ENCODE results near the gene CCDC85A. TPM values are rescaled to one million over a fixed set of nuclear protein-coding genes. Genes with fewer than 3 reads are reported as not detected.
"Not testable (repeated sequence)": the region's sequence is repeated elsewhere in the genome, so short reads cannot be mapped to it uniquely, and the experiment has no call there.

CCDC85A gene
- total and polyA plus RNA-seq, 2 of the 8 experiments (the other 6 are each of a cell fraction or from before 2014, with no cell fraction given) = 0.20 TPM; not detected in 1

DNA sequence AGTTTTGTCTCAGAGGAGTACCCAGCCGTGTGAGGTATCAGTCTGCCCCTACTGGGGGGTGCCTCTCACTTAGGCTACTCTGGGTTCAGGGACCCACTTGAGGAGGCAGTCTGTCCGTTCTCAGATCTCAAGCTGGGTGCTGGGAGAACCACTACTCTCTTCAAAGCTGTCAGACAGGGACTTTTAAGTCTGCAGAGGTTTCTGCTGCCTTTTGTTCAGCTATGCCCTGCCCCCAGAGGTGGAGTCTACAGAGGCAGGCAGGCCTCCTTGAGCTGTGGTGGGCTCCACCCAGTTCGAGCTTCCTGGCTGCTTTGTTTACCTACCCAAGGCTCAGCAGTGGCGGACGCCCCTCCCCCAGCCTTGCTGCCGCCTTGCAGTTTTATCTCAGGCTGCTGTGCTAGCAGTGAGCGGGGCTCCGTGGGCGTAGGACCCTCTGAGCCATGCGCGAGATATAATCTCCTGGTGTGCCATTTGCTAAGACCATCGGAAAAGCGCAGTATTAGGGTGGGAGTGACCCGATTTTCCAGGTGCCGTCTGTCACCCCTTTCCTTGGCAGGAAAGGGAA lies 41.2 kb upstream of the CCDC85A start:
- POLR2A ChIA-PET (ENCODE audit: partially characterized antibody); H3K4me3 ChIP-seq (ENCODE audit: extremely low read depth in 1 of 4, insufficient read depth in 2 of 4, low read depth in 3 of 4, low read length in 4 of 4); H4K20me1 ChIP-seq (replicated peaks in 1 of 2; ENCODE audit: control insufficient read depth in 1 of 2, insufficient read depth in 2 of 2, low read length in 2 of 2); H4K5ac ChIP-seq (ENCODE audit: insufficient read length, low read depth, low read length); H3K18ac ChIP-seq (ENCODE audit: extremely low read depth, low read length); H3K14ac ChIP-seq (ENCODE audit: insufficient read length); H2AK5ac ChIP-seq (ENCODE audit: low read depth, low read length); H3K9ac ChIP-seq (replicated peaks in 1 of 4; ENCODE audit: extremely low read depth in 1 of 4, low read depth in 3 of 4, low read length in 3 of 4); H2BK15ac ChIP-seq (ENCODE audit: low read length); H2BK120ac ChIP-seq (replicated peaks; ENCODE audit: low read depth, low read length); H3K23me2 ChIP-seq (ENCODE audit: low read depth, low read length); H4K8ac ChIP-seq (ENCODE audit: extremely low read depth, insufficient read depth, low read length); H3K79me2 ChIP-seq (ENCODE audit: control insufficient read depth in 1 of 2, insufficient read depth in 2 of 2, low read length in 2 of 2); H3K4me1 ChIP-seq (replicated peaks in 1 of 4; ENCODE audit: control insufficient read depth in 3 of 4, insufficient read depth in 4 of 4, low read length in 3 of 4); H3K4ac ChIP-seq (replicated peaks; ENCODE audit: insufficient read length, low read depth, low read length); H3K56ac ChIP-seq (replicated peaks; ENCODE audit: insufficient read length, low read depth, low read length); H4K91ac ChIP-seq (replicated peaks; ENCODE audit: insufficient read length, low read length); H2AFZ ChIP-seq (ENCODE audit: low read length); H3K79me1 ChIP-seq (ENCODE audit: low read depth, low read length); H3K27ac ChIP-seq (ENCODE audit: low read depth, low read length); H2BK20ac ChIP-seq (ENCODE audit: low read length); H3K4me2 ChIP-seq (ENCODE audit: insufficient read depth in 1 of 2, low read depth in 2 of 2, low read length in 2 of 2); FAIRE-seq; H2BK12ac ChIP-seq (ENCODE audit: low read depth, low read length); H3K27me3 ChIP-seq (replicated peaks in 1 of 4; ENCODE audit: control insufficient read depth in 3 of 4, extremely low read depth in 1 of 4, insufficient read depth in 3 of 4, low read length in 3 of 4); H3K9me3 ChIP-seq (ENCODE audit: insufficient read depth in 2 of 2, low read depth in 1 of 2, low read length in 1 of 2); H3K23ac ChIP-seq (ENCODE audit: insufficient read length); DNase-seq (ENCODE audit: low read depth in 1 of 2, low spot score in 2 of 2); H2BK5ac ChIP-seq (ENCODE audit: low read depth, low read length): not testable (repeated sequence)
- H3K36me3 ChIP-seq (ENCODE audit: control insufficient read depth in 2 of 4, insufficient read depth in 4 of 4, low read length in 3 of 4) = peaks cover 0 to 13% (median 0%) of the 10 kb centered on the region in 4 experiments; a peak in 1 of 8 replicates
- 93% methylated on average over 15 of the region's 15 CpGs; no CpG with 5 or more reads in 1 of the 2 experiments for WGBS, 2 experiments (ENCODE audit: extremely low coverage in 1 of 2, insufficient coverage in 1 of 2, insufficient read length in 1 of 2, insufficient replicate concordance in 2 of 2, low coverage in 1 of 2, low lambda C conversion rate in 2 of 2, missing lambda C conversion rate in 1 of 2)
- CTCF ChIA-PET (ENCODE audit: partially characterized antibody) = interaction anchor here (1.2 kb wide), 1 partner anchor 12 kb away, joined by 4 read pairs; no protein-coding TSS in a partner anchor

Measured in H1 (cell line).